HepG2 (cell line): ENCODE data around the gene RYR2. TPM values are rescaled to one million over a fixed set of nuclear protein-coding genes. Genes with fewer than 3 reads are reported as not detected.

Experiments used
- ATAC-seq: fragments of 200-7000 bp; cut with Tn5 transposase; 3 replicates; pipeline ENCODE4 v1.9.1; 2020; ENCODE audit warnings: mild to moderate bottlenecking, moderate library complexity
- BruUV-seq: library from RNA; stranded (reverse); fragments of 400-500 nt; replicated peaks from 2 replicates; lab custom pipeline; 2021; lab: Mats Ljungman, UMichigan
- CTCF ChIA-PET: fragments of 300-600 bp; formaldehyde crosslinking; extraction: SDS; loops from one replicate; lab custom pipeline; 2021; ENCODE audit warnings: low total read pairs, inconsistent platforms, low intra/inter-chr PET ratio; lab: Yijun Ruan, JAX
- POLR2A ChIA-PET: fragments of 350-600 bp; sonication (Branson Sonifier 250); formaldehyde crosslinking; loops from one replicate; lab custom pipeline; 2020; ENCODE audit warnings: antibody characterized with exemption, inconsistent platforms; lab: Yijun Ruan, JAX
- DNase-seq: peaks from one replicate; pipeline ENCODE4 v3.0.0-alpha.2; 2015; ENCODE audit warnings: low spot score
- FAIRE-seq: peaks from 3 replicates; lab custom pipeline; 2011; peaks lifted over from hg19 to GRCh38; lab: Jason Lieb, UNC
- H2AFZ ChIP-seq: one replicate; pipeline ENCODE4 v1.6.1; 2011; ENCODE audit warnings: low read length, inconsistent platforms
- H3K27ac ChIP-seq: fragments of 300-600 bp; 3 replicates; pipeline ENCODE4 v1.8.0; 2011; ENCODE audit warnings: mixed run types, mild to moderate bottlenecking, mixed read lengths, low read length, inconsistent platforms; ENCODE audit not compliant: insufficient read depth; ENCODE audit errors: extremely low read length
- H3K27me3 ChIP-seq, 2 experiments: fragments of 200-600 bp in 1 of 2; 2 replicates in 1 of 2; 3 replicates in 1 of 2; pipeline versions ENCODE4 v1.6.0 to v1.8.0; 2011; ENCODE audit warnings: low read length in 2 of 2, mild to moderate bottlenecking in 2 of 2, moderate library complexity in 2 of 2, inconsistent platforms in 1 of 2; ENCODE audit not compliant: insufficient read depth in 2 of 2, control insufficient read depth in 1 of 2
- H3K36me3 ChIP-seq, 2 experiments: fragments of 200-600 bp in 1 of 2; replicated peaks in 1 of 2; 2 replicates in 1 of 2; 3 replicates in 1 of 2; pipeline versions ENCODE4 v1.5.1 to v1.8.0; 2011; ENCODE audit warnings: low read length in 2 of 2, inconsistent platforms in 1 of 2; ENCODE audit not compliant: insufficient read depth in 2 of 2, control insufficient read depth in 1 of 2
- H3K4me1 ChIP-seq: 2 replicates; pipeline ENCODE4 v1.5.1; 2012; ENCODE audit warnings: low read length, inconsistent platforms; ENCODE audit not compliant: insufficient read depth
- H3K4me2 ChIP-seq: 2 replicates; pipeline ENCODE4 v1.6.0; 2011; ENCODE audit warnings: low read depth, low read length, inconsistent platforms
- H3K4me3 ChIP-seq, 3 experiments: fragments of 200-600 bp in 1 of 3; sonication (generic), shearing (Covaris generic) in 1 of 3; replicated peaks in 1 of 3; 2 replicates each; pipeline ENCODE4 v1.5.1; 2011 to 2016; ENCODE audit warnings: low read length in 3 of 3, inconsistent platforms in 2 of 3, low read depth in 2 of 3, mild to moderate bottlenecking in 2 of 3, control low read depth in 1 of 3, mixed read lengths in 1 of 3; ENCODE audit not compliant: insufficient read depth in 1 of 3
- H3K79me2 ChIP-seq: one replicate; pipeline ENCODE4 v1.6.1; 2011; ENCODE audit warnings: low read length, inconsistent platforms; ENCODE audit not compliant: insufficient read depth
- H3K9ac ChIP-seq: 2 replicates; pipeline ENCODE4 v1.6.0; 2011; ENCODE audit warnings: mild to moderate bottlenecking, low read depth, low read length, inconsistent platforms; ENCODE audit not compliant: insufficient read depth
- H3K9me3 ChIP-seq: 2 replicates; pipeline ENCODE4 v1.5.1; 2012; ENCODE audit warnings: mild to moderate bottlenecking, low read length
- H4K20me1 ChIP-seq: 2 replicates; pipeline ENCODE4 v1.6.0; 2011; ENCODE audit warnings: inconsistent platforms, mild to moderate bottlenecking, low read length, moderate library complexity; ENCODE audit not compliant: insufficient read depth
- PAF1 ChIP-seq: IDR thresholded peaks from 2 replicates; pipeline ENCODE4 v1.6.1; 2016; ENCODE audit warnings: missing genetic modification reagents, missing compliant biosample characterization
- PITX1 ChIP-seq: sonication (generic); formaldehyde crosslinking; IDR thresholded peaks from 2 replicates; pipeline ENCODE4 v1.5.1; 2020; ENCODE audit warnings: mild to moderate bottlenecking, missing genetic modification reagents
- RCOR2 ChIP-seq: IDR thresholded peaks from 2 replicates; pipeline ENCODE4 v1.6.1; 2016; ENCODE audit warnings: missing biosample characterization, missing genetic modification reagents
- SALL2 ChIP-seq: sonication (generic); formaldehyde crosslinking; IDR thresholded peaks from 2 replicates; pipeline ENCODE4 v1.8.1; 2023; ENCODE audit warnings: mild to moderate bottlenecking, missing genetic modification reagents, inconsistent platforms
- SIX4 ChIP-seq: sonication (generic); formaldehyde crosslinking; IDR thresholded peaks from 2 replicates; pipeline ENCODE4 v1.4.0; 2020; ENCODE audit warnings: missing genetic modification reagents
- TEAD3 ChIP-seq: optimal IDR thresholded peaks from 2 replicates; pipeline ENCODE3; 2016; ENCODE audit warnings: borderline replicate concordance
- TGIF2 ChIP-seq: IDR thresholded peaks from 2 replicates; pipeline ENCODE4 v1.6.1; 2016; ENCODE audit warnings: control low read depth, missing compliant biosample characterization
- ZBTB2 ChIP-seq: sonication (generic); formaldehyde crosslinking; IDR thresholded peaks from 2 replicates; pipeline ENCODE4 v1.8.0; 2022; ENCODE audit warnings: low read depth, missing genetic modification reagents
- ZNF256 ChIP-seq: sonication (generic); formaldehyde crosslinking; conservative IDR thresholded peaks from 2 replicates; pipeline ENCODE4 v1.4.0; 2020; ENCODE audit warnings: missing genetic modification reagents
- ZNF577 ChIP-seq: sonication (generic); formaldehyde crosslinking; IDR thresholded peaks from 2 replicates; pipeline ENCODE4 v1.4.0; 2020; ENCODE audit warnings: mild to moderate bottlenecking, low read depth, missing genetic modification reagents, borderline replicate concordance
- ZNF816 ChIP-seq: sonication (generic); formaldehyde crosslinking; IDR thresholded peaks from 2 replicates; pipeline ENCODE4 v1.8.0; 2022; ENCODE audit warnings: missing genetic modification reagents, mild to moderate bottlenecking, borderline replicate concordance
- WGBS: methylation state at CpG from one replicate; pipeline ENCODE4 v1.1.6; 2017; ENCODE audit warnings: low lambda C conversion rate; 5-methylcytosine and 5-hydroxymethylcytosine counted together
- in situ Hi-C: cut with HindIII; loops from 2 replicates; pipeline ENCODE4 v1.10.0; 2017; ENCODE audit warnings: low pct_unique_long_range_greater_than_20kb; ENCODE audit not compliant: extremely low pct_ligation_motif_present
- intact Hi-C: fragments of 100-400 bp; cut with micrococcal nuclease; formaldehyde crosslinking; loops from one replicate; pipeline ENCODE4 v1.10.0; 2022; ENCODE audit not compliant: unreplicated experiment
- polyA plus RNA-seq, 8 experiments: library from polyadenylated mRNA; depleted of rRNA in 3 of 8; stranded (reverse) in 7 of 8; unstranded in 1 of 8; fragments of >200 nt; fragmentation: Illumina TruSeq in 4 of 8; extraction: Trizol in 4 of 8; gene quantifications; 2 replicates each; pipeline versions ENCODE4 v1.2.1 to v1.2.3, GENCODE V29; 2011 to 2016; ENCODE audit warnings: low read depth in 4 of 8, missing spikeins in 1 of 8, mixed read lengths in 1 of 8; ENCODE audit not compliant: insufficient read depth in 1 of 8
- total RNA-seq, 5 experiments: library from RNA; depleted of rRNA; stranded (reverse); fragments of >200 nt; fragmentation: Illumina TruSeq; extraction: Trizol; gene quantifications; 2 replicates each; pipeline ENCODE4 v1.2.3, GENCODE V29; 2016; ENCODE audit warnings: low read depth in 1 of 5
- TF ChIP-seq, protein P1 (sequence below): sonication (generic); formaldehyde crosslinking; IDR thresholded peaks from 2 replicates; pipeline ENCODE4 v1.5.1; 2020; ENCODE audit warnings: mild to moderate bottlenecking, moderate library complexity, missing genetic modification reagents

The RYR2 gene
- total and polyA plus RNA-seq, 2 of the 13 experiments (the other 11 are each of a cell fraction or from before 2014, with no cell fraction given) = not detected

GRCh38 chr1:237877631-237878030, 835.6 kb downstream of the RYR2 start:
- 1% methylated on average over 4 of the region's 4 CpGs for WGBS
- BruUV-seq = no TSS peak
- no peaks in the 10 kb centered on the region for H4K20me1 ChIP-seq
- H3K4me1 ChIP-seq = no peaks in the 10 kb centered on the region
- in situ Hi-C loops (no loop called here), intact Hi-C loops (no loop called here)
- ChIA-PET POLR2A (no interaction called here), CTCF (no interaction called here)
- H3K27ac ChIP-seq = no peak overlapping the region
- H3K4me2 ChIP-seq = no peak overlapping the region
- ATAC-seq = no peak
- no peak overlapping the region for H3K9ac ChIP-seq
- H3K36me3 ChIP-seq = no peaks in the 10 kb centered on the region
- H2AFZ ChIP-seq = no peak overlapping the region
- TF ChIP-seq TGIF2 (CRISPR knock-in tag) = no peak
- TF ChIP-seq, protein P1, sequence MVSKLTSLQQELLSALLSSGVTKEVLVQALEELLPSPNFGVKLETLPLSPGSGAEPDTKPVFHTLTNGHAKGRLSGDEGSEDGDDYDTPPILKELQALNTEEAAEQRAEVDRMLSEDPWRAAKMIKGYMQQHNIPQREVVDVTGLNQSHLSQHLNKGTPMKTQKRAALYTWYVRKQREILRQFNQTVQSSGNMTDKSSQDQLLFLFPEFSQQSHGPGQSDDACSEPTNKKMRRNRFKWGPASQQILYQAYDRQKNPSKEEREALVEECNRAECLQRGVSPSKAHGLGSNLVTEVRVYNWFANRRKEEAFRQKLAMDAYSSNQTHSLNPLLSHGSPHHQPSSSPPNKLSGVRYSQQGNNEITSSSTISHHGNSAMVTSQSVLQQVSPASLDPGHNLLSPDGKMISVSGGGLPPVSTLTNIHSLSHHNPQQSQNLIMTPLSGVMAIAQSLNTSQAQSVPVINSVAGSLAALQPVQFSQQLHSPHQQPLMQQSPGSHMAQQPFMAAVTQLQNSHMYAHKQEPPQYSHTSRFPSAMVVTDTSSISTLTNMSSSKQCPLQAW = no peak
- TF ChIP-seq ZBTB2 (CRISPR knock-in tag) = no peak
- no peak for TF ChIP-seq ZNF816 (CRISPR knock-in tag)
- no peak for TF ChIP-seq PITX1 (CRISPR knock-in tag)
- TF ChIP-seq SALL2 (CRISPR knock-in tag) = no peak
- no peak for TF ChIP-seq SIX4 (CRISPR knock-in tag)
- TF ChIP-seq ZNF256 (CRISPR knock-in tag) = no peak
- TF ChIP-seq RCOR2 (CRISPR knock-in tag) = no peak
- no peak for TF ChIP-seq ZNF577 (CRISPR knock-in tag)
- no peak for TF ChIP-seq PAF1 (CRISPR knock-in tag)
- TF ChIP-seq TEAD3 (CRISPR knock-in tag) = no peak
- no peak overlapping the region for H3K4me3 ChIP-seq
- H3K27me3 ChIP-seq = no peaks in the 10 kb centered on the region
- H3K79me2 ChIP-seq = no peaks in the 10 kb centered on the region
- DNase-seq = no peak
- FAIRE-seq = no peak
- peaks cover 14% of the 10 kb centered on the region; the same call in 1 of the 2 replicates for H3K9me3 ChIP-seq
